ENCODE results near the gene CLDN7.
A peak's percentile ranks its signal among the peaks of the same experiment; 100 is the strongest.

CLDN7 gene, protein sequence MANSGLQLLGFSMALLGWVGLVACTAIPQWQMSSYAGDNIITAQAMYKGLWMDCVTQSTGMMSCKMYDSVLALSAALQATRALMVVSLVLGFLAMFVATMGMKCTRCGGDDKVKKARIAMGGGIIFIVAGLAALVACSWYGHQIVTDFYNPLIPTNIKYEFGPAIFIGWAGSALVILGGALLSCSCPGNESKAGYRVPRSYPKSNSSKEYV

GRCh38 chr17:7262192-7262934 lies at the start of gene CLDN7:
Gene CLDN7 (minus strand): TSS chr17:7262478. CDS start chr17:7262043, 435 bp downstream.
- no peak for TF ChIP-seq CTCF (IDR thresholded peaks at IDR 0.05; ENCODE audit: low read depth, low read length)
- peak within 1 kb of the TSS; percentile 35 to 36 for H3K4me3 ChIP-seq (replicated peaks in 1 of 2; ENCODE audit: low read depth in 2 of 2, low read length in 2 of 2)
- no peak for DNase-seq (ENCODE audit: low read depth in 2 of 2)

DNA sequence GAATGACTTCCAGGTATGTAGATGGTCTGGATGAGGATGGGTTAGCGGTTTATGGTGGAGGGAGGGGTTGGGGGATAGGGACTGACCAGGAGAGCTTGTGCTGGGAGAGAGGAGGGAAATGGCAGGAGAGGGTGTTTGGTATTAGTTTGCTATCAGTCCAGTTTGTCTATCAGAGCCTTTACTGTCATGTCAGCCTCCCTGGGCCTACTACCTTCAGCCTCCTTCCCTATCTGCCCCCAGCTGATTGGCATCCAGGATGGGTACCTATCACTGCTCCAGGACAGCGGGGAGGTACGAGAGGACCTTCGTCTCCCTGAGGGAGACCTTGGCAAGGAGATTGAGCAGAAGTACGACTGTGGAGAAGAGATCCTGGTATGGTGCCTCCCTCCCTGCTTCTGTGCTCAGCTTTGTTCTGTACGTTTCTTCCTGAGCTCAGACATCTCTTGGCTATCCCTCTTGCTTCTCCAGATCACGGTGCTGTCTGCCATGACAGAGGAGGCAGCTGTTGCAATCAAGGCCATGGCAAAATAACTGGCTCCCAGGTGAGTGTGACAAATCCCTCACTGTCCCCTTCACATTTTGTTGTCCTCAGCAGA lies 48.9 kb upstream of the CLDN7 start:
- TF ChIP-seq CTCF (IDR thresholded peaks at IDR 0.05; ENCODE audit: low read depth, low read length) = no peak
- H3K4me3 ChIP-seq (replicated peaks in 1 of 2; ENCODE audit: low read depth in 2 of 2, low read length in 2 of 2) = no peak overlapping the region
- DNase-seq (ENCODE audit: low read depth in 2 of 2) = no peak

- TF ChIP-seq CTCF (IDR thresholded peaks at IDR 0.05; ENCODE audit: low read depth, low read length) = no peak
- peak overlapping the region; percentile 89 to 93 for H3K4me3 ChIP-seq (replicated peaks in 1 of 2; ENCODE audit: low read depth in 2 of 2, low read length in 2 of 2)
- DNase-seq (ENCODE audit: low read depth in 2 of 2) = no peak
These were observed 47.4 kb upstream of the CLDN7 start for GRCh38 chr17:7309628-7310027.

DNA sequence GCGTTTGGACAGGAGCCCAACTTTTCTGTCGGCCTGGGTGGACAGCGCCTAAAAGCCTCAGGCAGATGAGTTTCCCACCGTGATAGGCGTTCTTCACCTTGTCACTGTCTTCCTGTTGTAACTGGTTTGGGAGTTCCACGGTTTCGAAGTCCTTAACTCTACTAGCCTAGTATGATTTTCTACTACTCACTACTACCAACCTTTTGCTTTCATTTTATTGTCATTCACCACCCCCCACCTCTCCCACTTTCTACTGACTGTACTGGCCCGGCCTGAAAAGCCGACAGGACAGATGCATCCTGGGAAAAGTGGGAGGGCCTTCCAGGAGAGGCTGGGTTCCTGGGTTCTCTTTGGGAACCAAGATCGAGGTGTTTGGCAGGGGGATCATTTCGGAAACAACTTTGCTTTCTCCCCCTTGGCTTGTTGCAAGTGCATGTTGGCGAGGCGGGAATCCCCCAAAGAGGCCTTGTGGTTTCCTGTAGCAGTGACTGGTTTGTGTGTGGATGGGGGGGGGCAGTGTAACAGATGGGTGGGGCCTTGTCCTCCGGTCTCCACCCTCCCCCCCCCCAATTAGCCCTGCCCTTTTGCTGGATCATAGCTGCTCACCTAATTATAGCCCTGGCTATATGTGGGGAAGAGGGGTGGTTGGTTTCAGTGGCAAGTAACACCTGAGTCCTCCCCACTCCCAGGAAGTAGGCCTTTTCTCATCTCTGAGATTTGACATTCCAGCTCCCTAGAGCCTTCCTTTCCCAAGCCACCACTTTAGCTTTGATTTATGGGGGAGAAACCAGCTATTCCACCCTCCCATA lies 46.6 kb upstream of the CLDN7 start:
- peak; percentile 83 to 86 for DNase-seq (ENCODE audit: low read depth in 2 of 2)
- no peak for TF ChIP-seq CTCF (IDR thresholded peaks at IDR 0.05; ENCODE audit: low read depth, low read length)
- peak overlapping the region; percentile 89 to 93 for H3K4me3 ChIP-seq (replicated peaks in 1 of 2; ENCODE audit: low read depth in 2 of 2, low read length in 2 of 2)

- TF ChIP-seq CTCF (IDR thresholded peaks at IDR 0.05; ENCODE audit: low read depth, low read length) = no peak
- H3K4me3 ChIP-seq (replicated peaks in 1 of 2; ENCODE audit: low read depth in 2 of 2, low read length in 2 of 2) = peak overlapping the region; percentile 89 to 93
- peak; percentile 37 to 51 for DNase-seq (ENCODE audit: low read depth in 2 of 2)
These were observed 45.7 kb upstream of the CLDN7 start for GRCh38 chr17:7307686-7308624.

Measured in cardiac fibroblast (primary cell).